Endothelial cell of umbilical vein (primary cell): ENCODE measurements around the gene ZNF777. TPM values are rescaled to one million over a fixed set of nuclear protein-coding genes. Genes with fewer than 3 reads are reported as not detected.

Source experiments
- BruUV-seq: library from RNA; stranded (reverse); fragments of 400-500 nt; replicated peaks from 2 replicates; lab custom pipeline; 2021; lab: Mats Ljungman, UMichigan
- CTCF ChIA-PET: fragments of 300-600, 350-600 bp; sonication (Branson Sonifier 250); formaldehyde crosslinking; loops from one replicate; lab custom pipeline; 2021; ENCODE audit warnings: antibody characterized with exemption, inconsistent platforms; lab: Charles Lee
- POLR2A ChIA-PET: fragments of 300-600, 350-600 bp; sonication (Branson Sonifier 250); formaldehyde crosslinking; loops from one replicate; lab custom pipeline; 2021; ENCODE audit warnings: antibody characterized with exemption, inconsistent platforms; lab: Charles Lee
- DNase-seq: peaks from one replicate; pipeline ENCODE4 v3.0.0-alpha.2; 2011; ENCODE audit warnings: low read depth, low spot score
- FAIRE-seq: peaks from 2 replicates; lab custom pipeline; 2011; peaks lifted over from hg19 to GRCh38; lab: Jason Lieb, UNC
- H2AFZ ChIP-seq: 2 replicates; pipeline ENCODE4 v1.6.0; 2012; ENCODE audit warnings: low read depth, low read length, control low read depth, inconsistent platforms
- H3K27ac ChIP-seq: 2 replicates; pipeline ENCODE4 v1.5.1; 2011; ENCODE audit warnings: low read depth, mild to moderate bottlenecking, control low read depth, low read length, moderate library complexity; ENCODE audit not compliant: insufficient read depth
- H3K27me3 ChIP-seq, 2 experiments: 2 replicates each; pipeline versions ENCODE4 v1.6.0 to v1.6.1; 2011; ENCODE audit warnings: low read length in 2 of 2, mixed read lengths in 1 of 2; ENCODE audit not compliant: control insufficient read depth in 2 of 2, insufficient read depth in 2 of 2
- H3K36me3 ChIP-seq, 2 experiments: 2 replicates in 1 of 2; 3 replicates in 1 of 2; pipeline ENCODE4 v1.5.1; 2011; ENCODE audit warnings: low read length in 2 of 2, mild to moderate bottlenecking in 1 of 2, moderate library complexity in 1 of 2; ENCODE audit not compliant: control insufficient read depth in 2 of 2, insufficient read depth in 2 of 2; ENCODE audit errors: extremely low read depth in 1 of 2
- H3K4me1 ChIP-seq: 3 replicates; pipeline ENCODE4 v1.5.1; 2011; ENCODE audit warnings: mild to moderate bottlenecking, low read length; ENCODE audit not compliant: control insufficient read depth, insufficient read depth; ENCODE audit errors: extremely low read depth
- H3K4me2 ChIP-seq: 2 replicates; pipeline ENCODE4 v1.6.1; 2011; ENCODE audit warnings: low read length, control low read depth, mixed read lengths; ENCODE audit not compliant: insufficient read depth
- H3K4me3 ChIP-seq, 3 experiments: fragments of 200-600 bp in 1 of 3; sonication (generic), shearing (Covaris generic) in 1 of 3; replicated peaks in 1 of 3; 2 replicates each; pipeline ENCODE4 v1.5.1; 2011 to 2016; ENCODE audit warnings: control low read depth in 3 of 3, low read length in 3 of 3, mild to moderate bottlenecking in 2 of 3, inconsistent platforms in 1 of 3, low read depth in 1 of 3, moderate library complexity in 1 of 3; ENCODE audit not compliant: insufficient read depth in 1 of 3
- H3K79me2 ChIP-seq: 2 replicates; pipeline ENCODE4 v1.6.0; 2012; ENCODE audit warnings: low read length, inconsistent platforms; ENCODE audit not compliant: control insufficient read depth, insufficient read depth
- H3K9ac ChIP-seq: replicated peaks from 2 replicates; pipeline ENCODE3; 2011; ENCODE audit warnings: low read length, control low read depth; ENCODE audit not compliant: insufficient read depth; ENCODE audit errors: extremely low read depth
- H3K9me1 ChIP-seq: replicated peaks from 3 replicates; pipeline ENCODE4 v1.6.0; 2011; ENCODE audit warnings: mild to moderate bottlenecking, low read length; ENCODE audit not compliant: control insufficient read depth, insufficient read depth; ENCODE audit errors: extremely low read depth
- H3K9me3 ChIP-seq: replicated peaks from 2 replicates; pipeline ENCODE4 v1.5.1; 2012; ENCODE audit warnings: low read length, inconsistent platforms; ENCODE audit not compliant: control insufficient read depth, insufficient read depth
- H4K20me1 ChIP-seq: replicated peaks from 2 replicates; pipeline ENCODE3; 2011; ENCODE audit warnings: mild to moderate bottlenecking, low read length; ENCODE audit not compliant: control insufficient read depth, insufficient read depth; ENCODE audit errors: extremely low read depth
- EZH2 ChIP-seq: IDR thresholded peaks from 2 replicates; pipeline ENCODE4 v1.6.1; 2012; ENCODE audit warnings: borderline replicate concordance, low read depth, mild to moderate bottlenecking, moderate library complexity, low read length, inconsistent platforms; ENCODE audit not compliant: severe bottlenecking
- FOS ChIP-seq: IDR thresholded peaks from 2 replicates; pipeline ENCODE4 v1.6.1; 2011; ENCODE audit warnings: mild to moderate bottlenecking, low read length, moderate library complexity, borderline replicate concordance; ENCODE audit not compliant: insufficient read depth
- GATA2 ChIP-seq: IDR thresholded peaks from 2 replicates; pipeline ENCODE4 v1.7.0; 2011; ENCODE audit warnings: low read depth, mild to moderate bottlenecking, moderate library complexity, mixed read lengths, low read length; ENCODE audit not compliant: insufficient read length, insufficient read depth
- JUN ChIP-seq: IDR thresholded peaks from 2 replicates; pipeline ENCODE4 v1.6.1; 2011; ENCODE audit warnings: borderline replicate concordance, low read depth; ENCODE audit not compliant: insufficient read length, insufficient read depth
- MYC ChIP-seq: IDR thresholded peaks from one replicate; pipeline ENCODE4 v1.6.1; 2011; ENCODE audit warnings: mild to moderate bottlenecking, low read depth, low read length
- POLR2A ChIP-seq: IDR thresholded peaks from 2 replicates; pipeline ENCODE4 v1.6.1; 2012; ENCODE audit warnings: low read depth, mild to moderate bottlenecking, control low read depth, low read length
- POLR2AphosphoS5 ChIP-seq: IDR thresholded peaks from 2 replicates; pipeline ENCODE4 v1.6.1; 2012; ENCODE audit warnings: low read depth, mild to moderate bottlenecking, control low read depth, low read length, moderate library complexity; ENCODE audit not compliant: insufficient read depth
- dilution Hi-C: fragments of 300-500 bp; cut with MboI; formaldehyde crosslinking; loops from one replicate; pipeline ENCODE4 v1.15.0; 2019; ENCODE audit warnings: low sequenced_read_pairs; ENCODE audit not compliant: extremely low pct_ligation_motif_present
- intact Hi-C: fragments of 100-400 bp; cut with micrococcal nuclease; formaldehyde crosslinking; loops from one replicate; pipeline ENCODE4 v1.10.0; 2022
- polyA plus RNA-seq, 4 experiments: library from polyadenylated mRNA; depleted of rRNA in 3 of 4; stranded (reverse) in 3 of 4; unstranded in 1 of 4; fragments of >200 nt; gene quantifications; 2 replicates each; pipeline versions ENCODE4 v1.2.1 to v1.2.3, GENCODE V29; 2011 to 2012; ENCODE audit warnings: missing spikeins in 1 of 4
- total RNA-seq: library from RNA; stranded (reverse); gene quantifications from 2 replicates; pipeline ENCODE4 v1.2.3, GENCODE V29; 2021
- TF ChIP-seq, protein P1 (sequence below): IDR thresholded peaks from 2 replicates; pipeline ENCODE4 v1.6.1; 2011; ENCODE audit not compliant: insufficient read depth, insufficient read length
- TF ChIP-seq, protein P2 (sequence below), 2 donors: IDR thresholded peaks; 1 replicate in 1 of 2; 2 replicates in 1 of 2; pipeline ENCODE4 v1.5.1; 2011; ENCODE audit warnings: low read length in 2 of 2, mild to moderate bottlenecking in 2 of 2, moderate library complexity in 2 of 2, control low read depth in 1 of 2, inconsistent platforms in 1 of 2, low read depth in 1 of 2; ENCODE audit not compliant: insufficient read depth in 1 of 2; ENCODE audit errors: extremely low read depth in 1 of 2

The ZNF777 gene
- total and polyA plus RNA-seq, 2 donors (not counting 3 experiments of a cell fraction or from before 2014, with no cell fraction given) = 7.4 to 11.1 TPM

DNA sequence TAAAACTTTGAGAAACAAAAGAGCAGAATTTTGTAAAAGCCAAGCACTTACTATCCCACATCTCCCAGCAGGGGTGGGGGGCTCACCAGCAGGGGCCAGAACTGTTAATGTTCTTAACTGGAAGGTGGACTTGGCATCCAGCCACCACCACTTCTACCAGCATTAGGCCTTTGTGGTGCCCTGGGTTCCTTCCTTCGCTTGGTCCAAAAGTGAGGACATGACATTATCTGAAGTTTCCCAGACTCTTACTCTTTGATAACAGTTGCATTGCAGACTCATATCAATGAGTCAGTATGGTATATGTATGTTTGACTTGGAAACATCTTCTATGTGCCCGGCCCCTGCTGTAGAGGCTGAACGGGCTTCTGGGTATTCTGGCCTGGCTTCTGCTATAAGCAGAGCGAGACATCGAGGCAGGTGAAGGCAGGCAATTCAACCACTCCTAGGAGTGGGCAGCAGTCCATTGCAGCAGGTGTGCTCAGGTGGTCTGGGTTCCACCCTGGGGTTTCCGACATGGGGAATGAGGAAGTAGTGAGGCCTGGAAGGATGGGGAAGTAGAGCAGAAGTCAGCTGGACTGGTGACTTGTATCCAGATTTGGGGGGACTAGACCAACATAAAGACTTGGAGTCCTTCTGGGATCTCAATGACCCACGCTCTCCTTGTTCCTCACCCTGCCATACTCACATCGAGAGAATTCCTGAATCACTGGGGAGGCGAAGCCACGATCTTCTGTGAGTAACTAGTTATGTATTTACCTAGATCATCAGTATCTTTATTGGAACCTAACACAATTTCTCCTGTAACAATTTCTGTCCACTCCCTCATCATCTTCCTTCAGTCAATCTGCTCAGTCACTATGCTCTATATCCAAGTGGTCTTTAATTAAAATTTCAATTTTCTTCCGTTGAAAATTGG lies 4.1 kb downstream of the ZNF777 start:
- Histone ChIP-seq H3K4me2 (no peak overlapping the region), H3K4me1 (peaks cover 9% of the 10 kb centered on the region), H2AFZ (no peak overlapping the region), H3K4me3 (no peak overlapping the region), H3K27ac (no peak overlapping the region), H3K9me1 (no peaks in the 10 kb centered on the region), H3K9me3 (no peaks in the 10 kb centered on the region), H3K9ac (no peak overlapping the region), H3K27me3 (no peaks in the 10 kb centered on the region), H3K36me3 (peaks cover 7 to 16% of the 10 kb centered on the region in 2 experiments), H4K20me1 (no peaks in the 10 kb centered on the region), H3K79me2 (peaks cover 14% of the 10 kb centered on the region)
- intact Hi-C loops (no loop called here), dilution Hi-C loops (no loop called here)
- FAIRE-seq (no peak), DNase-seq (no peak)
- POLR2A ChIA-PET = interaction anchor here (0.6 kb wide), 1 partner anchor 304 kb away, joined by 4 read pairs; no protein-coding TSS in a partner anchor
- no TSS peak for BruUV-seq
- CTCF ChIA-PET = no interaction called here
- TF ChIP-seq FOS = no peak
- TF ChIP-seq EZH2 = no peak
- no peak for TF ChIP-seq GATA2
- no peak for TF ChIP-seq POLR2A
- TF ChIP-seq, protein P1, sequence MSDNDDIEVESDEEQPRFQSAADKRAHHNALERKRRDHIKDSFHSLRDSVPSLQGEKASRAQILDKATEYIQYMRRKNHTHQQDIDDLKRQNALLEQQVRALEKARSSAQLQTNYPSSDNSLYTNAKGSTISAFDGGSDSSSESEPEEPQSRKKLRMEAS = no peak
- no peak for TF ChIP-seq JUN
- TF ChIP-seq, protein P2, sequence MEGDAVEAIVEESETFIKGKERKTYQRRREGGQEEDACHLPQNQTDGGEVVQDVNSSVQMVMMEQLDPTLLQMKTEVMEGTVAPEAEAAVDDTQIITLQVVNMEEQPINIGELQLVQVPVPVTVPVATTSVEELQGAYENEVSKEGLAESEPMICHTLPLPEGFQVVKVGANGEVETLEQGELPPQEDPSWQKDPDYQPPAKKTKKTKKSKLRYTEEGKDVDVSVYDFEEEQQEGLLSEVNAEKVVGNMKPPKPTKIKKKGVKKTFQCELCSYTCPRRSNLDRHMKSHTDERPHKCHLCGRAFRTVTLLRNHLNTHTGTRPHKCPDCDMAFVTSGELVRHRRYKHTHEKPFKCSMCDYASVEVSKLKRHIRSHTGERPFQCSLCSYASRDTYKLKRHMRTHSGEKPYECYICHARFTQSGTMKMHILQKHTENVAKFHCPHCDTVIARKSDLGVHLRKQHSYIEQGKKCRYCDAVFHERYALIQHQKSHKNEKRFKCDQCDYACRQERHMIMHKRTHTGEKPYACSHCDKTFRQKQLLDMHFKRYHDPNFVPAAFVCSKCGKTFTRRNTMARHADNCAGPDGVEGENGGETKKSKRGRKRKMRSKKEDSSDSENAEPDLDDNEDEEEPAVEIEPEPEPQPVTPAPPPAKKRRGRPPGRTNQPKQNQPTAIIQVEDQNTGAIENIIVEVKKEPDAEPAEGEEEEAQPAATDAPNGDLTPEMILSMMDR (IDR thresholded peaks at IDR 0.05; ENCODE audit: extremely low read depth in 1 of 2, insufficient read depth in 1 of 2, low read depth in 1 of 2, low read length in 2 of 2) = no peak
- no peak for TF ChIP-seq MYC
- TF ChIP-seq POLR2AphosphoS5 = no peak
